Prostate gland (tissue), 2 donors: ENCODE data around the gene CLSTN1.

Experiments used
- POLR2A ChIP-seq: fragments of 450-650 bp; IDR thresholded peaks from one replicate; pipeline ENCODE4 v1.6.1; 2016; ENCODE audit warnings: antibody characterized with exemption, mild to moderate bottlenecking
- POLR2AphosphoS5 ChIP-seq: sonication (generic); formaldehyde crosslinking; IDR thresholded peaks from one replicate; pipeline ENCODE4 v1.6.1; 2017; ENCODE audit warnings: antibody characterized with exemption
- TF ChIP-seq, protein P1 (sequence below), 4 experiments: fragments of 200-600 bp in 2 of 4; fragments of 450-650 bp in 2 of 4; sonication (generic) in 2 of 4; IDR thresholded peaks; 1 replicate in 3 of 4; 2 replicates in 1 of 4; pipeline ENCODE4 v1.5.1; 2016 to 2019; ENCODE audit warnings: antibody characterized with exemption in 4 of 4, mild to moderate bottlenecking in 2 of 4, moderate library complexity in 2 of 4

DNA sequence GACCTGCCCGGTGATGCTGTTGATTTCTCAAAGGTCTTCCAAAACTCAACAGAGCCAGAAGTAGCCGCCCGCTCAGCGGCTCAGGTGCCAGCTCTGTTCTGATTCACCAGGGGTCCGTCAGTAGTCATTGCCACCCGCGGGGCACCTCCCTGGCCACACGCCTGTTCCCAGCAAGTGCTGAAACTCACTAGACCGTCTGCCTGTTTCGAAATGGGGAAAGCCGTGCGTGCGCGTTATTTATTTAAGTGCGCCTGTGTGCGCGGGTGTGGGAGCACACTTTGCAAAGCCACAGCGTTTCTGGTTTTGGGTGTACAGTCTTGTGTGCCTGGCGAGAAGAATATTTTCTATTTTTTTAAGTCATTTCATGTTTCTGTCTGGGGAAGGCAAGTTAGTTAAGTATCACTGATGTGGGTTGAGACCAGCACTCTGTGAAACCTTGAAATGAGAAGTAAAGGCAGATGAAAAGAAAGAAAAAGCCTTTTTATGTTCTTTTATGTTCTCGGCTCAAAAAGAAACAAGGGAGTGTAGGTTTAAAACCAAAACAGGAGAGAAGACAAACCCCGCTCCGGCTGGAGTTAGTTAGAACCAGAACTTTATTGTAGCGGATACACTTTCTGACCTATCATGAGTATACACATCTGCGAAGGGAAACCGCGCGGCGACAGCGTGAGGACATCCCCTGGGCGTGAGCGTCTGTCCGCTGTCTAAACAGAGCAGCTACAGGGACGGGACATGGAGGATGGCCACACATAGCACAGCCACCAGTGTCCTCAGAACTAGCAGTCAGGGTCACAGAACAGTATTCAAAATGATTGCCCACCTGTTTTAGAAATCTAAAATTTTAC, 95.1 kb downstream of the CLSTN1 start:
- TF ChIP-seq POLR2A = no peak
- TF ChIP-seq, protein P1, sequence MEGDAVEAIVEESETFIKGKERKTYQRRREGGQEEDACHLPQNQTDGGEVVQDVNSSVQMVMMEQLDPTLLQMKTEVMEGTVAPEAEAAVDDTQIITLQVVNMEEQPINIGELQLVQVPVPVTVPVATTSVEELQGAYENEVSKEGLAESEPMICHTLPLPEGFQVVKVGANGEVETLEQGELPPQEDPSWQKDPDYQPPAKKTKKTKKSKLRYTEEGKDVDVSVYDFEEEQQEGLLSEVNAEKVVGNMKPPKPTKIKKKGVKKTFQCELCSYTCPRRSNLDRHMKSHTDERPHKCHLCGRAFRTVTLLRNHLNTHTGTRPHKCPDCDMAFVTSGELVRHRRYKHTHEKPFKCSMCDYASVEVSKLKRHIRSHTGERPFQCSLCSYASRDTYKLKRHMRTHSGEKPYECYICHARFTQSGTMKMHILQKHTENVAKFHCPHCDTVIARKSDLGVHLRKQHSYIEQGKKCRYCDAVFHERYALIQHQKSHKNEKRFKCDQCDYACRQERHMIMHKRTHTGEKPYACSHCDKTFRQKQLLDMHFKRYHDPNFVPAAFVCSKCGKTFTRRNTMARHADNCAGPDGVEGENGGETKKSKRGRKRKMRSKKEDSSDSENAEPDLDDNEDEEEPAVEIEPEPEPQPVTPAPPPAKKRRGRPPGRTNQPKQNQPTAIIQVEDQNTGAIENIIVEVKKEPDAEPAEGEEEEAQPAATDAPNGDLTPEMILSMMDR (IDR thresholded peaks at IDR 0.05) = no peak
- TF ChIP-seq POLR2AphosphoS5 = no peak
